GM21717 (cell line): ENCODE data around the gene NFATC3.
"Not testable (repeated sequence)": the region's sequence is repeated elsewhere in the genome, so short reads cannot be mapped to it uniquely, and the experiment has no call there.

Source experiments
- ATAC-seq: cut with Tn5 transposase; IDR thresholded peaks from one replicate; pipeline ENCODE4 v1.9.1; 2021; ENCODE audit warnings: mild to moderate bottlenecking, moderate library complexity; ENCODE audit not compliant: unreplicated experiment

Gene NFATC3

DNA sequence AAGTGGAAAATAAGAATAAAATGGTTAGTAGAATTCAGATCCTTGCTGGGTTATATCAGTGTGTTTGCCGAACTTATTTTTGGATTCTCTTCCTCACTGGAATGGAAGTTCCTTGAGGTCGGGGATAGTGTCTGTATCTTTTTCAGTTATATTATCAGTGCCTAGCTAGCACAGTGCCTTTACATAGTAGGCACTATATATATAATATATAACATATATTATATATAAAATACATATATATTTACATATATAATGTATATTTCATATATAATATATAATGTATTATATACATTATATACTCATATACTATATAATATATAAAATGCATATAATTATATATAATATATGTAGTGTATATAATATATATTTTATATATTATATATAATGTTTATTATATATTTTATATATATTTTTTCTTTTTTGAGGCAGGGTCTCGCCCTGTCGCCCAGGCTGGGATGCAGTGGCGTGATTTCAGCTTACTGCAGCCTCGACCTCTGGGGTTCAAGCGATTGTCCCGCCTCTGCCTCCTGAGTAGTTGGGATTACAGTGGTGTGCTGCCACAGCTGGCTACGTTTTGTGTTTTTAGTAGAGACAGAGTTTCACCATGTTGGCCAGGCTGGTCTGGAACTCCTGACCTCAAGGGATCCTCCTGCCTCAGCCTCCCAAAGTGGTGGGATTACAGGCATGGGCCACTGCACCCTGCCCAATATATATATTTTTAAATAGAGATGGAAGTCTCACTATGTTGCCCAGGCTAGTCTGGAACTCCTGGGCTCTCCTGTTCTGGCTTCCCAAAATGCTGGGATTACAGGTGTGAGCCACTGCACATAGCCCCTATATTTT lies 3.2 kb downstream of the NFATC3 start:
- ATAC-seq, result no peak

DNA sequence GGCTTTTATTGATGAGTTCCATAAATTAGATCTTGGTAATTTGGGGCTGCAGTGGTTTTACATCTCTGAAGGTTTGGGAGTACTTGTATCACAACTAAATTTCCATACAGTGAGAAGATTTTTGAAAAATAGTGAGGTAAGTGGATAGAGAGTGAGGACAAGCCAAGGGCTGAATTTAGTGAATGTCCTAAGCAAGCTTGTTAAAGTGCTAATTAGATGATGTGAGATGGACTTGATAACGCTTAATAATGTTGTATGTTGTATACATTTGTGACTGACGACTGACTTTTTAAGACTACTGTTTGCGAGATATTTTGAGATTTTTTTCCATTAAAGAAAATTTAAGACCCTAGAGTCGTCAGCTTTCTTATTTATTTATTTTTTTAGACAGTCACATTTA lies 3.9 kb downstream of the NFATC3 start:
- ATAC-seq, result no peak

DNA sequence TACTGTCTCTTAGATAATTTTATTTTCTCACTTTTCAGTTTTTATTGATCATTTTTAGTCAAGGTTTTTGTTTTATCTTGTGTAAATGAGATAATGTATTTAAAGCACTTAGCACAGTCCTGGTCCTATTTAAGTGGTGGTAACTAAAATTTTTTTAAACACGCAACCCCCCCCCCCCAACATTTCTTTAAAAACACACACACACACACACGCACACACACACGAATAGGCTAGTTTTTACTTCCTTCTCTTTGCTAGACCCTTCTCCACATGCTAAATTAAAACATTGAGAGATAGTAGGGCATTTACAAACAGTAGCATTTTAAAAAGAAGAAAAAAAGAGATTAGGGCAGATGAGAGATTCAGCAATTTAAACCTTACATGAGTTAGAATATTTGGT lies 5.0 kb downstream of the NFATC3 start:
- no peak for ATAC-seq

DNA sequence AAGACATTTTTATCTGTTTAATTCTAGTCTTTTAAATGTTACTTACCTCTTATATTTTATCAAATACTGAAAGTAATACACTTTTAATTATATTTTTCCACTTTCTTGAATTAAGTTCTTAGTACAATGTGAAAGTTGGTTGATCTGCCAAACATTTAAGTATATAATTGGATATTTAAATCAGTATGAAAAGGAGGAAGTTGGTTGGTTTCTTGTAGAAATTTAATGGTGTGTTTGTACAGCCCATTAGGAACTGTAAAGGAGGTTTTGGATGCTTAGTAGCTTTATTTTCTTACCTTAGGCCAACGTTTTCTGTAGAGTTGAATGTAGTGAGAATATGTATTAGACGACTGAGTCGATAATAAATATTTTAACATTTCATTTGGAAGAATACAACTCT lies 5.4 kb downstream of the NFATC3 start:
- ATAC-seq, result no peak

DNA sequence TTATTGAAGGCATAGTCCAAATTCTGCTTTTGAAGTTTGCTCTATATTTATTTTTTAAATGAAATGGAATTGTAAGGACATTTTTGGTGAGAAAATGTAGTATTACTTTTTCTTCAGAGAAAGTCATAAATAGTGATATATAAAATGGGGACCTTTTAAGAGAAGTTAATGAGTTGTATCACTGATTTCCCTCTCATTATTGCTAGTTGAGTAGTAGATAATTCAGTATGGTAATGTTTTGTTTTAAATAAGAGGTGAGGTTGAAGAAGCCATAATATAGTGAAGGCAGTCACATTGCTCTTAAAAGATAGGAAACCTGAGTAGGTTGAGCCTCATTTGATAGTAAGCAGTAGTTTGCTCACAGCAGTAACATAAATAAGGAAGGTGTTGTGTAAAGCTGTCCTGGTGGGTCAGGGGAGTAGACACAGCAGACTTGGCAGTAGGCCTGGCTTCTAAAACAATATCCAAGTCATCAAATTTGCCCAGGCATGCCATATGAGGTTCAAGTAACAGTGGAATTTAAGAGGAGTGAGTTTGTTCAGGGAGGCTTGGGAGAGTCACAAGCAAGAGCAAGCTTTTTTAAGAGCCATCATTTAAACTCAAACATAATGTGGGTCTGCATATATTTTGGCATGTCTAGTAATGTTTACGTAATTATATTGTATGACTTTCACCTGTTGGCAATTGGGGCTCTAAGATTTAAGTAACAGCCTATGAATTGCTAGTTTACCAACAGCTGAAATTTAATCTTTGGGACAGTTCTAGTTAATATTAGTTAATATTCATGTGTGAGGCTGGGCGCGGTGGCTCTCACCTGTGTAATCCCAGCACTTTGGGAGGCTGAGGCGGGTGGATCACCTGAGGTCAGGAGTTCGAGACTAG lies 6.5 kb downstream of the NFATC3 start:
- no peak for ATAC-seq

DNA sequence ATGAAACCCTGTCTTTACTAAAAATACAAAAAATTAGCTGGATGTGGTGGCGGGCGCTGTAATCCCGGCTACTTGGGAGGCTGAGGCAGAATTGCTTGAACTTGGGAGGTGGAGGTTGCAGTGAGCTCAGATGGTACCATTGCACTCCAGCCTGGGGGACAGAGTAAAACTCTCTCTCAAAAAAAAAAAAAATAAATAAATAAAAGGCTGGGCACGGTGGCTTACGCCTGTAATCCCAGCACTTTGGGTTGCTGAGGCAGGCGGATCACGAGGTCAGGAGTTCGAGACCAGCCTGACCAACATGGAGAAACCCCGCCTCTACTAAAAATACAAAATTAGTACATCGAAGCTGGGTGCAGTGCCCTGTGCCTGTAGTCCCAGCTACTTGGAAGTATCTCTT lies 7.1 kb downstream of the NFATC3 start:
- not testable (repeated sequence) for ATAC-seq

DNA sequence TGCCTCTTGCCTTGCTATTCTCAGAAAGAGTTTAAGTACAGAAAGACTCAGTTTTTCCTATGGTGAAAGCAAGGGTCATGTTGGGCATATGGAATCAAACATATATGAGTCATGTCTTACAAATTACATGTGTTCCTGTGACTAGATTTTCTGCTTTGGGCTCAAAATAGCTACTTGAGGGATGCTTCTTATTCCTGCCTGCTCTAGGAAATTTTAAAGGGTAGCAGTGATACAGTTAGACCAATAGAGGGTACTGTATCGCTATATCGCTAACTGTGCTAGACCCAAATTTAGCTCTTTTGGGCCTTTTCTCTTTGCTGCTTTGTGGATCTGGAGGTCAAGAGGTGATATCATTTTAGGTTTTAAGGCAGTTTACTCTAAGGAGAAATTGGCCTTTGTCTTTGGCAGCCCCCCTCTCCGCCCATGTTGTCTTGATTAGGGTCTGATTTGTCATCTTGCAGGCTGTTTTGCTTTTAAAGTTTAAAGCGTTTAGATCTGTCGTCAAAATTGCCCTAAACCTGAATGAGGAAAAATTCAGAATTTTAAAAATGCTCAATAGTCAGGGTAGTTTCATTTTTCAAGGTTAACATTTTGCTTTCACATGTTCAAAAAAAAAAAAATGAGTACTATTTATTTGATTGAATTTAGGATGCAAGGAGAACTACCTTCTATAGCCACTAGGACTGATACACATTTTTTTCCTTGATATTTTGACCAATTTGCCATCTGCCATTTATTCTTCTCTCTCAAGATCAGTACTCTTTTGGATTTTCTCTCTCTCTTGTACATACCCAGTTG lies 8.8 kb downstream of the NFATC3 start:
- ATAC-seq, result no peak

DNA sequence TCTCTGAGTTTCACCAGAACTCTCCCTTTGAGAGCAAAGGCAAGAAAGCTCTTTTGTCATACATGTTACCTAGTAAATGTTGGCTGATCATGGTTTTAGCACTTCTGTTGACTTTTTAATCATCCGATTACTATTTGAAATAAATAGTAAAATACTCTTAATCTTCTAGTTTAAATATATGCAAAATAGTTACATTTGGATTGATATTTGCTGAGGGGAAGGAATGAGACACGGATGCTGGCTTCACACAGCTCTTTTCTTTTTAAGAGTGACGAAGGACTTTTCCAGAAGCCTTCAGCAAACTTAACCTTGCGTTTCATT lies 9.4 kb downstream of the NFATC3 start:
- no peak for ATAC-seq

DNA sequence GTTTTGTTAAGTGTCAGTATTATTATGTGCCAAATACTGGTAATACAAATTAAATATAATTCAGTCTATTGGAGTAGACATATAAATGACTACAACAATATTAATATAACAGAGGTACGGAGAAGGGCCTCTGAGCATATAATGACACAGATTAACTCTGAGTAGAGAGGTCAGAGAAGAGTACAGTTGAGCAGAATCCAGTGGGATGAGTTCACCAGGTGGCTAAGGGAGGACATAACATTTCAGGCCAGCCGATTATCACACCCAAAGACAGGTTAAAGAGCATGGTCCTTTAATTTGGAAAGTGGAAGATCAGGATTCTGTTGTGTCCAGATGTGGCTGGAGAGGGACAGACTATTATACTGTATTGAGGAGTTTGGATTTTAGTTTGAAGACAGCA lies 11.3 kb downstream of the NFATC3 start:
- ATAC-seq, result no peak

DNA sequence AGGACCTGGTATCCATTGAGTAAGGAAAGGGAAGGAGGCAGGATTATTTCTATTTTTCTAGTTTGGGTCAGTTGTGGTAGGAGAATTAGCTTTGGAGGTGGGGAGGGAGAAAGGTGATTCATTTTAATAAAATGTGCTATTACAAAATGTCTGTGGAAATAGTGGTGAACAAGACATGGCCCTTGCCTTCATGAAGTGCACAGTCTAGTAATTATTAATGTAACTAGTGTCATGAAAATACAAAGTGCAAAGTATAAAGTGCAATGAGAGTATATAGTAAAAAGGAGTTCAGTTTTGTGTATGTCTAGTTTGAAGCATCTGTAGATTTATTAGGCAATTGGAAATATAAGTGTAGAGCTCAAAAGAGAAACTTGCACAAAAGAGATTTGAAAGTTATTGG lies 11.9 kb downstream of the NFATC3 start:
- ATAC-seq, result no peak

DNA sequence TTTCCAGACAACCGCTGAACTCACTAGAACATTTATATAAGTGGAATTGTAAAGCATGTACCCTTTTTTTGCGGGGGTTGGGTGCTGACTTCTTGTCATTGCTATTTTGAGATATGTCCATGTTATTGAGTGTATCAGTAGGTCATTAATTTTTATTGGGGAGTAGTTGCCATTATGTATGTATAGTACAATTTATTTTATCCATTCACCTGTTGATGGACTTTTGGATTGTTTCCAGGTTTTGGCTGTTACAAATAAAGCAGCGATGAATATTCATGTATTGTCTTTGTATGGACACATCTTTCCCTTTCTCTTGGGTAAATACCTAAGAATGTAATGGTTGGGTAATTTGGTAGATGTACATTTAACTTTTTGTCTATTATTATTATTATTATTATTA lies 12.7 kb downstream of the NFATC3 start:
- ATAC-seq, result no peak

DNA sequence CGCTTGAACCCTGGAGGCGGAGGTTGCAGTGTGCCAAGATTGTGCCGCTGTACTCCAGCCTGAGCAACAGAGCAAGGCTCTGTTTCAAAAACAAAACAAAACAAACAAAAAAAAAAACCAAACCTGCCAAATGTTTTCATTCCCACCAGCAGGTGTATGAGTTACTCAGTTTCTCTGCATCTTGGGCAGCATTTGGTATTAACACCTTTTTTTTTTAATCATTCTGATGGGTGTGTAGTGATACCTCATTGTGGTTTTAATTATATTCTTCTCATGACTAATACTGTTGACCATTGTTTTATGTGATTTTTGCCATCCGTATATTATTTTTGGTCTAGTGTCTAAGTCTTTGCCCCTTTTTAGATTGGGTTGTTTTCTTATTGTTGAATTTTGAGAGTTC lies 15.3 kb downstream of the NFATC3 start:
- ATAC-seq, result no peak

DNA sequence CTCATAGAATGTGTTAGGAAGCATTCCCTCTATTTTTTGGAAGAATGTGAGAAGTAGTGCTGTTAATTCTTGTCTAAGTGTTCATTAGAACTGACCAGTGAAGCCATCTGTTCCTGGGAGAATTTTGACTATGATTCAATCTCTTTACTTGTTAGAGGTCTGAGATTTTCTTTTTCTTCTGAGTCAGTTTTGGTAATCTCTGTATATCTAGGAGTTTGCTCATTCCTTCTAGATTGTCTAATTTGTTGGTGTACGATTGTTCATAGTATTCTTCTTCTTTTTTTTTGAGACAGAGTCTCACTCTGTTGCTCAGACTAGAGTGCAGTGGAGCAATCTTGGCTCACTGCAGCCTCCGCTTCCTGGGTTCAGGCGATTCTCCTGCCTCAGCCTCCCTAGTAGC lies 20.4 kb downstream of the NFATC3 start:
- no peak for ATAC-seq

DNA sequence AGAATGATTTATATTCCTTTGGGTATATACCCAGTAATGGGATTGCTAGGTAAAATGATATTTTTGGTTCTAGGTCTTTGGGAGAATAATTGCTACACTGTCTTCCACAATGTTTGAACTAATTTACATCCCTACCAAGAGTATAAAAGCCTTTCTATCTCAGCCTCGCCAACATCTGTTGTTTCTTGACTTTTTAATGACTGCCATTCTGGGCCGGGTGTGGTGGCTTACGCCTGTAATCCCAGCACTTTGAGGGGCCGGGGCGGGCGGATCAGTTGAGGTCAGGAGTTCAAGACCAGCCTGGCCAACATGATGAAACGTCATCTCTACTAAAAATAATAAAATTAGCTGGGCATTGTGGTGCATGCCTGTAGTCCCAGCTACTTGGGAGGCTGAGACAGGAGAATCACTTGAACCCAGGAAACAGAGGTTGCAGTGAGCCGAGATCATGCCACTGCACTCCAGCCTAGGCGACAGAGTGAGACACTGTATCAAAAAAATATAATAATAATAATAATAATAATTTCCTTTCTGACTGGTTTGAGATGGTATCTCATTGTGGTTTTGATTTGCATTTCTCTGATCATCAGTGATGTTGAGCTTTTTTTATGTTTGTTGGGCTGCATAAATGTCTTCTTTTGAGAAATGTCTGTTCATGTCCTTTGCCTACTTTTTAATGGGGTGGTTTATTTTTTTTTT lies 22.2 kb downstream of the NFATC3 start:
- not testable (repeated sequence) for ATAC-seq

DNA sequence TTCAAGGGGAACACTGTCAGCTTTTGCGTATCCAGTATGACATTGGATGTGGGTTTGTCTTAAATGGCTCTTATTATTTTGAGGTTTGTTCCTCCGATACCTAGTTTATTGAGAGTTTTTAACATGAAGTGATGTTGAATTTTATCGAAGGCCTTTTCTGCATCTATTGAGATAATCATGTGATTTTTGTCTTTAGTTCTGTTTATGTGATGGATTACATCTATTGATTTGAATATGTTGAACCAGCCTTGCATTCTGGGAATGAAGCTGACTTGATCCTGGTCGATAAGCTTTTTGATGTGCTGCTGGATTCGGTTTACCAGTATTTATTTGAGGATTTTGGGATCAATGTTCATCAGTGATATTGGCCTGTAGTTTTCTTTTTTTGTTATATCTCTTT lies 24.0 kb downstream of the NFATC3 start:
- not testable (repeated sequence) for ATAC-seq

DNA sequence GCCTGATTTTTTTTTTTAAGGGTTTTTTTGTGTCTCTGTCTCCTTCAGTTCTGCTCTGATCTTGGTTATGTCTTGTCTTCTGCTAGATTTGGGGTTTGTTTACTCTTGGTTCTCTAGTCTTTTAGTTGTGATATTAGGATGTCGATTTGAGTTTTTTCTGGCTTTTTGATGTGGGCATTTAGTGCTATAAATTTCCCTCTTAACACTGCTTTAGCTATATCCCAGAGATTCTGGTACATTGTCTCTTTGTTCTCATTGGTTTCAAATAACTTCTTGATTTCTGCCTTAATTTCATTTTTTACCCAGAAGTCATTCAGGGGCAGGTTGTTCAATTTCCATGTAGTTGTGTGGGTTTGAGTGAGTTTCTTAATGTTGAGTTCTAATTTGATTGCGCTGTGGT lies 25.4 kb downstream of the NFATC3 start:
- not testable (repeated sequence) for ATAC-seq

DNA sequence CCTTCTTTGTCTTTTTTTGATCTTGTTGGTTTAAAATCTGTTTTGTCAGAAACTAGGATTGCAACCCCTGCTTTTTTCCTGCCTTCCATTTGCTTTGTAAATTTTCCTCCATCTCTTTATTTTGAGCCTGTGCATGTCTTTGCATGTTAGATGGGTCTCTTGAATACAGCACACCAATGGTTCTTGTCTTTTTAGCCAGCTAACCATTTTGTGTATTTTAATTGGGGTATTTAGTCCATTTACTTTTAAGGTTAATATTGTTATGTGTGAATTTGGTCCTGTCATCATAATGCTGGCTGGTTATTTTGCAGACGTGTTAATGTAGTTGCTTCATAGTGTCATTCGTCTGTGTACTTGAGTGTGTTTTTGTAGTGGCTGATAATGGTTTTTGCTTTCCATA lies 26.2 kb downstream of the NFATC3 start:
- no peak for ATAC-seq

DNA sequence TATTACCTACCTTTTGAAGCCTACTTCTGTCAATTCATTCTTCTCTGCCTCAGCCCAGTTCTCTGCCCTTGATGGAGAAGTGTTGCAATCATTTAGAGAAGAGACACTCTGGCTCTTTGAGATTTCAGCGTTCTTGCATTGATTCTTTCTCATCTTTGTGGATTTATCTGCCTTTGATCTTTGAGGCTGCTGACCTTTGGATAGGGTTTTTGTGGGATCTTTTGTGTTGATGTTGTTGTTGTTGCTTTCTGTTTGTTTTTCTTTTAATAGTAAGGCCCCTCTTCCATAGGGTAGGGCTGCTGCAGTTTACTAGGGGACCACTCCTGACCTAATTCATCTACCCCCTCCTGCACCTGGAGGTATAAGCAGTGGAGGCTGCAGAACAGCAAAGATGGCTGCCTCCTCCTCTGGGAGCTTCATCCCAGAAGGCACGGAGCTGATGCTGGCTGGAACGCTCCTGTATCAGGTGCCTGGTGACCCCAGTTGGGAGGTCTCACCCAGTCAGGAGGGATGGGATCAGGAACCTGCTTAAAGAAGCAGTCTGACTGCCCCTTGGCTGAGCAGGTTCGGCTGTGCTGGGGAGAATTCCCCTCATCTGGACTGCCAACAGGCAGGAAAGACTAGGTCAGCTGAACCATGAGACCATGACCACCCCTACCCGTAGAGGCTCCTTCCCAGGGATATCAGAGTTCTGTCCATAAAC lies 28.0 kb downstream of the NFATC3 start:
- no peak for ATAC-seq

DNA sequence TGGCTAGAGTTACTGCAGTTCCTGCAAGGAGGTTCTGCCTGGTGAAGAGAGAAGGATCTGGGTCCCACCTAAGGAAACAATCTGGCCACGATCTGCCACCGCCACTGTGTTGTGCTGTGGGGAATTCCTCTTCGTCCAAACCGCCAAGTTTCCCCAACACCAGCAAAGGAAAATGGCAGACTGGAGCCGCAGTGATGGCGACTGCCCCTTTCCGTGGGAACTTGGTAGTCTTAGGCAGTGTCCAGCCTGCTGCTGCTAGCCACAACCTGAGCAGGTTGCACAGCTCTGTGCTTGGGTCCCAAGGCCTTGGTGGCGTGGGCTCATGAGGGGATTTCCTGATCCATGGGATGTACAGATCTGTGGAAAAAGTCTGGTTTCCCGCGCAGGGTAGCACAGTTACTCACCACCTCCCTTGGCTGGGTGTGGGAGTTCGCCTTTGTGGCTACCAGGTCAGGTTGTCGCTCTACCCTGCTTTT lies 28.6 kb downstream of the NFATC3 start:
- no peak for ATAC-seq

DNA sequence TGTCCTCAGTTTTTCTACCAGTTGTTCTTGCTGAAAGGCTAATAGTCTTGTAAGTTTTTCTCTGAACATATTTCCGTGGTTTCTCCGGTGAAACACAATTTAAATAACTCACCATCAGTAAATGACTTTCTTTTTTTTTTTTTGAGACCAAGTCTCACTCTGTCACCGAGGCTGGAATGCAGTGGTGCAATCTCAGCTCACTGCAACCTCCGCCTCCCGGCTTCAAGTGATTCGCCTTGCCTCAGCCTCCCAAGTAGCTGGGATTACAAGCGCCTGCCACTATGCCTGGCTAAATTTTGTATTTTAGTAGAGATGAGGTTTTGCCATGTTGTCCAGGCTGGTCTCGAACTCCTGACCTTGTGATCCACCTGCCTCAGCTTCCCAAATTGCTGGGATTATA lies 29.8 kb downstream of the NFATC3 start:
- not testable (repeated sequence) for ATAC-seq
